Trophoblast cell (in vitro differentiated cells and primary cell): ENCODE measurements around the gene RNF34.

Source experiments
- DNase-seq, 2 donors: peaks; one replicate each; pipeline ENCODE4 v3.0.0-alpha.2; 2016
- H2AFZ ChIP-seq: 2 replicates; pipeline ENCODE4 v1.6.1; 2013; ENCODE audit warnings: low read length, moderate library complexity, mild to moderate bottlenecking; ENCODE audit not compliant: insufficient read depth, poor library complexity
- H2AK5ac ChIP-seq: 2 replicates; pipeline ENCODE4 v1.6.1; 2013; ENCODE audit warnings: mild to moderate bottlenecking, low read length
- H2BK120ac ChIP-seq: 2 replicates; pipeline ENCODE4 v1.6.1; 2013; ENCODE audit warnings: low read length, mild to moderate bottlenecking, moderate library complexity; ENCODE audit not compliant: insufficient read depth, poor library complexity
- H2BK12ac ChIP-seq: 2 replicates; pipeline ENCODE4 v1.6.1; 2013; ENCODE audit warnings: mild to moderate bottlenecking, low read length, moderate library complexity
- H2BK5ac ChIP-seq: 2 replicates; pipeline ENCODE4 v1.6.1; 2013; ENCODE audit warnings: low read length, low read depth, moderate library complexity, mild to moderate bottlenecking; ENCODE audit not compliant: poor library complexity
- H3K14ac ChIP-seq: 2 replicates; pipeline ENCODE4 v1.6.1; 2013; ENCODE audit warnings: mild to moderate bottlenecking, low read length
- H3K18ac ChIP-seq: 2 replicates; pipeline ENCODE4 v1.6.1; 2013; ENCODE audit warnings: mild to moderate bottlenecking, low read length
- H3K23ac ChIP-seq: 2 replicates; pipeline ENCODE4 v1.6.1; 2013; ENCODE audit warnings: low read length
- H3K27ac ChIP-seq: 2 replicates; pipeline ENCODE4 v1.5.1; 2013; ENCODE audit warnings: low read depth, mild to moderate bottlenecking, inconsistent platforms, low read length, moderate library complexity
- H3K27me3 ChIP-seq: 2 replicates; pipeline ENCODE4 v1.6.1; 2013; ENCODE audit warnings: inconsistent platforms, mild to moderate bottlenecking, low read length, moderate library complexity; ENCODE audit not compliant: insufficient read depth
- H3K36me3 ChIP-seq, 2 experiments: 1 replicate in 1 of 2; 2 replicates in 1 of 2; pipeline ENCODE4 v1.6.1; 2013; ENCODE audit warnings: low read length in 2 of 2, mild to moderate bottlenecking in 2 of 2, moderate library complexity in 1 of 2; ENCODE audit not compliant: insufficient read depth in 2 of 2, control insufficient read depth in 1 of 2
- H3K4ac ChIP-seq: 2 replicates; pipeline ENCODE4 v1.6.1; 2013; ENCODE audit warnings: low read depth, mild to moderate bottlenecking, low read length, moderate library complexity
- H3K4me1 ChIP-seq, 2 experiments: 1 replicate in 1 of 2; 2 replicates in 1 of 2; pipeline ENCODE4 v1.6.1; 2013; ENCODE audit warnings: low read length in 2 of 2, mild to moderate bottlenecking in 2 of 2, moderate library complexity in 1 of 2; ENCODE audit not compliant: insufficient read depth in 2 of 2, control insufficient read depth in 1 of 2
- H3K4me2 ChIP-seq: 2 replicates; pipeline ENCODE4 v1.6.1; 2013; ENCODE audit warnings: inconsistent platforms, mild to moderate bottlenecking, low read length, moderate library complexity
- H3K4me3 ChIP-seq: 2 replicates; pipeline ENCODE4 v1.5.1; 2013; ENCODE audit warnings: mild to moderate bottlenecking, low read depth, low read length, inconsistent platforms
- H3K79me1 ChIP-seq: one replicate; pipeline ENCODE4 v1.6.1; 2013; ENCODE audit warnings: low read length
- H3K79me2 ChIP-seq: 2 replicates; pipeline ENCODE4 v1.6.1; 2013; ENCODE audit warnings: low read length, mild to moderate bottlenecking; ENCODE audit not compliant: control insufficient read depth, insufficient read depth, poor library complexity
- H3K9ac ChIP-seq: 2 replicates; pipeline ENCODE4 v1.6.1; 2013; ENCODE audit warnings: mild to moderate bottlenecking, low read length
- H3K9me3 ChIP-seq: 2 replicates; pipeline ENCODE4 v1.6.1; 2013; ENCODE audit warnings: low read depth, mild to moderate bottlenecking, control low read depth, inconsistent platforms, low read length; ENCODE audit not compliant: insufficient read depth
- H4K12ac ChIP-seq: 2 replicates; pipeline ENCODE4 v1.6.1; 2013; ENCODE audit warnings: low read depth, mild to moderate bottlenecking, low read length, moderate library complexity
- H4K8ac ChIP-seq: 2 replicates; pipeline ENCODE4 v1.6.1; 2013; ENCODE audit warnings: low read depth, mild to moderate bottlenecking, low read length, moderate library complexity
- H4K91ac ChIP-seq: one replicate; pipeline ENCODE4 v1.6.1; 2013; ENCODE audit warnings: low read depth, mild to moderate bottlenecking, low read length, moderate library complexity
- WGBS: extraction: QIAGEN DNeasy Blood & Tissue Kit; methylation state at CpG from one replicate; pipeline ENCODE4 v1.1.7; 2013; ENCODE audit warnings: missing lambda C conversion rate; ENCODE audit not compliant: insufficient read length, insufficient coverage; ENCODE audit errors: extremely low coverage; 5-methylcytosine and 5-hydroxymethylcytosine counted together

Gene RNF34

DNA sequence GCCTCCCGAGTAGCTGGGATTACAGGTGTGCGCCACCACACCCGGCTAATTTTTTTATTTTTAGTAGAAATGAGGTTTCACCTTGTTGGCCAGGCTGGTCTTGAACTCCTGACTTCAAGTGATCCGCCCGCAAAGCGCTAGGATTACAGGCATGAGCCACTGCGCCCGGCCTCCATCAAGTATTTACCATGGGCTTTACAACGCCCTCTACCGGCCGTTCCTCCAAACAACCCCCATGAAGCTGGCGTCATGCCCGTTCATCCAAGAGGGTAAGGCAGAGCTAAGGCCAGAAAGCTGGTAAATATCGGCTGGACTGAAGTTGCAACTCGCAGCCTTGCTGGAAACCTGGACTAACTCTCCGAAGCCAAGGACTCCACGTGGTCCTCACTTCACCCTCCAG is 41.6 kb downstream of the RNF34 start:
- no CpG with 5 or more reads among the region's 17 CpGs for WGBS
- Histone ChIP-seq H2BK120ac (no peak overlapping the region), H3K36me3 (peaks cover 56 to 67% of the 10 kb centered on the region in 2 experiments), H2AK5ac (no peak overlapping the region), H3K27me3 (no peaks in the 10 kb centered on the region), H3K9ac (no peak overlapping the region), H4K8ac (no peak overlapping the region), H3K79me1 (no peaks in the 10 kb centered on the region), H4K91ac (no peak overlapping the region), H3K23ac (no peak overlapping the region), H3K79me2 (no peaks in the 10 kb centered on the region), H3K4ac (no peak overlapping the region), H3K27ac (no peak overlapping the region), H3K4me1 (peaks cover 4 to 5% of the 10 kb centered on the region in 2 experiments), H3K4me2 (no peak overlapping the region), H2AFZ (no peak overlapping the region), H3K9me3 (no peaks in the 10 kb centered on the region), H3K4me3 (no peak overlapping the region), H3K14ac (no peak overlapping the region), H2BK5ac (no peak overlapping the region), H4K12ac (no peak overlapping the region), H3K18ac (no peak overlapping the region), H2BK12ac (no peak overlapping the region)
- DNase-seq = peak in 1 of 2 donors; percentile 24

DNA sequence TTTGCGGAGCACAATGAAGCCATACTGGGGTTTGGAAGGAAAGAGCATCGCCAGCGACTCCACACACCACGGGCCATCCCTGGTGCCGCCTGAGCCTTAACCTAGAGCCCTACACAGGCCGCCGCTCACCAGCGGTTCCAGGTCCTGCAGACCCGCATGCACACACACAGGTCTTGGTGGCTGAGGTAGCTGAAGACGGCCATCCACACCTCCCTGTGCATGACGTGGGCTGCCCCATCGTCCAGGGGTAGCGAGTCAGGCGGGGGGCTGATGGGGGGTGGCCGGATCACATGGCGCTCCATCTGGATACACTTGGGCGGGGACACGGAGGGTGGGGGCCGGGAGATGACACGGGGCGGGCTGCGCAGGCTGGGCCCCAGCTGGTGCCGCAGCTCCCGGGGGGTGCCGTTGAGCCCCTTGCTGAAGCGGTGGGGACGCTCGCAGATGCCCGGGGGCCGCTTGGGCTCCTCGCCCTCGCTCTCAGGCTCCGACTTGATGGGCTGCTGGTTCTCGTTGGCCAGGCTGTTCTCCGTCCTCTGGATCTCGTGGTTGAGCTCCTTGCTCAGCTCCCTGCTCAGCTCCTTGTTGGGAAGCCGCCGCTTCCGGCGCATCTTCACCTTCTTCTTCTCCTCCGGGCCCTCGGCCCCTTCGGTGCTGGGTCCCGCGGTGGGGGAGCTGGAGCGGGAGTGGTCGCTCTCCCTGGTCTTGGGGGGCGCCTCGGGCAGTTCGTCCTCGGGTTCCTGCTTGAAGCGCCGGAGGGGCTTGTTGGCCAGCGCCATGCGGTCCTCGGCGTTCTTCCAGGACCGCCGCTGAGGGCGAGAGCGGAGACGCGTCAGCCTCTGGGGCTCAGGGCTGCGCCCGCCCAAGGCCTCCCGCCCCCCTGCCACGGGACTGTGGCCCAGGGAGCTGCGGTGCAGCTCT is 42.4 kb downstream of the RNF34 start:
- Histone ChIP-seq H3K4me1 (peaks cover 4 to 5% of the 10 kb centered on the region in 2 experiments), H3K4ac (no peak overlapping the region), H3K9me3 (no peaks in the 10 kb centered on the region), H3K27ac (no peak overlapping the region), H3K9ac (no peak overlapping the region), H3K23ac (no peak overlapping the region), H3K79me1 (no peaks in the 10 kb centered on the region), H3K4me2 (no peak overlapping the region), H3K4me3 (no peak overlapping the region), H2BK12ac (no peak overlapping the region), H3K36me3 (peaks cover 54 to 63% of the 10 kb centered on the region in 2 experiments), H3K79me2 (no peaks in the 10 kb centered on the region), H2AK5ac (no peak overlapping the region), H2AFZ (no peak overlapping the region), H4K91ac (no peak overlapping the region), H4K12ac (no peak overlapping the region), H2BK5ac (no peak overlapping the region), H4K8ac (no peak overlapping the region), H3K14ac (no peak overlapping the region), H2BK120ac (no peak overlapping the region), H3K27me3 (no peaks in the 10 kb centered on the region), H3K18ac (no peak overlapping the region)
- DNase-seq = no peak
- WGBS = no CpG with 5 or more reads among the region's 68 CpGs

DNA sequence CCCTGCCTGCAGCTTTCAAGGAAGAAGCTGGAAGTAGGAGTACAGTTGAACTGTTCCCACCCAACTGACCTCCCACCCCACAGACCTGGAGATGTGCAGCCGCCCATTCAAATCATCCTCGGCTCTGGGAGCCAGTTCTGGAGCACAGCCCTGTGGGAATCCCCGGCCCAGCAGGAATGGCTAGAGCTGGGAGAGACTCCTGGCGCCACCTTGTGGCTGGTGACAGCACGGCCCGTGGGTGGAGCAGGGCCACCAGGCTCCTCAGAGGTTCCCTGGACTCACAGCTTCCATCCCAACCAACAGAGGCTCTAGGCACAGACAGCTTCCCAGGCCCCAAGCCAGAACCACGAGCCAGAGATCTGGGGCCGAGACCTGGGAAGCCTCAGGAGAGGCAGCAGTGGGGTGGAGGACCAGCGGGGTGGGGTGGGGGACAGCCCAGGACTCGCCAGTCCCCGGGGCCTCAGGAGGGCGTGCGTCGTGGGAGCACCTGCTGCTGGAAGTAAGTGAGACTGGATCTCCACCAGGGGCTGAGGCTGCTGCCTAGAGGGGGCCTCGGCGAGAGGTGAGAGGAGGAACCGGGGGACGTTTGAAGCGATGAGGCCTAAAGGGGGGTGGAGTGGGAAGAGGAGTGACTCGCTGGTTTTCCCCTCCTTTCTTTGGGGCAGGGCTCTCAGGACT is 43.4 kb downstream of the RNF34 start:
- no peak overlapping the region for H4K8ac ChIP-seq
- H3K14ac ChIP-seq = no peak overlapping the region
- peaks cover 4 to 5% of the 10 kb centered on the region in 2 experiments for H3K4me1 ChIP-seq
- no peak overlapping the region for H2BK12ac ChIP-seq
- H3K9ac ChIP-seq = no peak overlapping the region
- no peaks in the 10 kb centered on the region for H3K79me2 ChIP-seq
- WGBS = no CpG with 5 or more reads among the region's 20 CpGs
- no peak overlapping the region for H2BK5ac ChIP-seq
- H2BK120ac ChIP-seq = no peak overlapping the region
- H3K36me3 ChIP-seq = peaks cover 55 to 59% of the 10 kb centered on the region in 2 experiments
- no peak overlapping the region for H2AFZ ChIP-seq
- no peak overlapping the region for H3K18ac ChIP-seq
- H3K9me3 ChIP-seq = no peaks in the 10 kb centered on the region
- H3K27me3 ChIP-seq = no peaks in the 10 kb centered on the region
- no peak overlapping the region for H4K91ac ChIP-seq
- H3K79me1 ChIP-seq = no peaks in the 10 kb centered on the region
- H2AK5ac ChIP-seq = no peak overlapping the region
- H3K4me3 ChIP-seq = no peak overlapping the region
- no peak overlapping the region for H3K4me2 ChIP-seq
- no peak overlapping the region for H3K27ac ChIP-seq
- no peak overlapping the region for H4K12ac ChIP-seq
- no peak overlapping the region for H3K4ac ChIP-seq
- no peak overlapping the region for H3K23ac ChIP-seq
- peak; percentile 76 to 91 for DNase-seq

DNA sequence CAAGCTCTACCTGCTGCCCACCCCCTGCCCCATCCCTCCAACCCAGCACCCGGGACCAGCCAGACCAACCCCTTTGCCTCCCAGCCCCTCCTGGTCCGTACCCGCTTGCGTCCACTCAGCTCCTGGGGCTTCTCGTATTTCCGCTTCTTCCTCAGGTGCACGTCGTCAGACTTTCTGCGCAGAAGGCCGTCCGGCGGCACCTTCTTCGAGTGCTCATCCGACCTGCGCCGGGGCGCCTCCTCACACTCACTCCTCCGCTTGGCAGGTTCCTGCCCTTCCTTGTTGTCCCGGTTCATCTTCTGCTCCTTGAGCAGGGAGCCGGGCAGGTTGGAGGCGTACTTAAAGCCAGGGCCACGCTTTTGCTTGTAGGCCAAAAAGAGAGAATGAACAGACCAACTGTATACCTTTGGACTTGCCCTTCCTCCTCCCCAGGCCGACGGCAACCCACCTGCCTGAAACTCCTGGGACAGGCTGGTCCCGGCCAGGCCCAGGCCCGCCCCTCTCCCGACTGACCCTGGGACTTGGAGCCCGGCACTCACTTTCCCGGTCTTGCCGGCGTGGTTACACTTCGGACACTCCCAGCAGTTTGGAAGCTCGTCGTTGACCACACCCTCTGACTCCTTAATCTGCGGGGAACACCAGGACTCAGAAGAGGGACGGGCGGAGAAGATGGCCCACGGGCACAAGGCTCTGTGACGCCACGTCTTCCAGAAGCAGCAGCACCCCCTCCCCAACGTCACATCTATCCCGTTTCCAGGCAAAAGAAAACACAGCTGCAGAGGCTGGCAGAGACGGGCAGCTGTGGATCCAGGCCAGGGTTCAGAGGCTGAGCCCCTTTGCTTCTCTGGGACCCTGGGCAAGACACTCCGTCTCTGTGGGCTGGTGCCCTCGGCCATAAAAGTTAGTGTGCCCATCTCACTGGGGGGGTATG is 44.3 kb downstream of the RNF34 start:
- Histone ChIP-seq H3K14ac (no peak overlapping the region), H3K9ac (no peak overlapping the region), H3K4ac (no peak overlapping the region), H3K9me3 (no peaks in the 10 kb centered on the region), H4K8ac (no peak overlapping the region), H2AFZ (no peak overlapping the region), H3K79me2 (no peaks in the 10 kb centered on the region), H2BK120ac (no peak overlapping the region), H2BK12ac (no peak overlapping the region), H3K27ac (peak overlapping the region; percentile 4), H2BK5ac (no peak overlapping the region), H4K12ac (no peak overlapping the region), H3K4me3 (no peak overlapping the region), H2AK5ac (no peak overlapping the region), H4K91ac (no peak overlapping the region), H3K18ac (no peak overlapping the region), H3K4me2 (no peak overlapping the region), H3K79me1 (no peaks in the 10 kb centered on the region), H3K4me1 (peaks cover 4 to 5% of the 10 kb centered on the region in 2 experiments), H3K23ac (no peak overlapping the region), H3K36me3 (peaks cover 57 to 59% of the 10 kb centered on the region in 2 experiments), H3K27me3 (no peaks in the 10 kb centered on the region)
- no peak for DNase-seq
- WGBS = no CpG with 5 or more reads among the region's 45 CpGs
